DMS 273 treated with DMSO at 0.1 percent for 48 hours (cell line): ENCODE data around the gene ARHGAP15.
"Not testable (repeated sequence)": the region's sequence is repeated elsewhere in the genome, so short reads cannot be mapped to it uniquely, and the experiment has no call there.

ENCODE experiments used
- DNase-seq: peaks from one replicate; lab custom pipeline; 2025; lab: John Stamatoyannopoulos, UW

Gene ARHGAP15

GRCh38 chr2:143529118-143529720 is 400.0 kb downstream of the ARHGAP15 start:
- DNase-seq = no peak

GRCh38 chr2:143530758-143531157 is 401.5 kb downstream of the ARHGAP15 start:
- DNase-seq = no peak

GRCh38 chr2:143532061-143532460 is 402.8 kb downstream of the ARHGAP15 start:
- no peak for DNase-seq

- DNase-seq = no peak
Observed at GRCh38 chr2:143533846-143534245, 404.6 kb downstream of the ARHGAP15 start.

GRCh38 chr2:143535802-143536201 is 406.6 kb downstream of the ARHGAP15 start:
- DNase-seq = no peak

GRCh38 chr2:143541899-143542298 is 412.7 kb downstream of the ARHGAP15 start:
- not testable (repeated sequence) for DNase-seq

GRCh38 chr2:143545059-143545948 is 416.1 kb downstream of the ARHGAP15 start:
- no peak for DNase-seq

- no peak for DNase-seq
Observed at GRCh38 chr2:143545949-143546255, 416.7 kb downstream of the ARHGAP15 start.

- DNase-seq = no peak
Observed at GRCh38 chr2:143548032-143548431, 418.8 kb downstream of the ARHGAP15 start.

GRCh38 chr2:143550500-143550899 is 421.3 kb downstream of the ARHGAP15 start:
- no peak for DNase-seq

- no peak for DNase-seq
Observed at GRCh38 chr2:143551971-143552650, 422.9 kb downstream of the ARHGAP15 start.

GRCh38 chr2:143553261-143553660 is 424.0 kb downstream of the ARHGAP15 start:
- no peak for DNase-seq

- DNase-seq = no peak
Observed at GRCh38 chr2:143558665-143559064, 429.4 kb downstream of the ARHGAP15 start.

GRCh38 chr2:143559147-143559546 is 429.9 kb downstream of the ARHGAP15 start:
- no peak for DNase-seq

GRCh38 chr2:143560724-143561123 is 431.5 kb downstream of the ARHGAP15 start:
- DNase-seq = no peak

GRCh38 chr2:143564419-143564818 is 435.2 kb downstream of the ARHGAP15 start:
- DNase-seq = no peak

- no peak for DNase-seq
Observed at GRCh38 chr2:143571747-143572146, 442.5 kb downstream of the ARHGAP15 start.

- no peak for DNase-seq
Observed at GRCh38 chr2:143572421-143572820, 443.2 kb downstream of the ARHGAP15 start.

GRCh38 chr2:143574069-143574468 is 444.9 kb downstream of the ARHGAP15 start:
- DNase-seq = no peak

GRCh38 chr2:143575340-143575739 is 446.1 kb downstream of the ARHGAP15 start:
- no peak for DNase-seq

- DNase-seq = no peak
Observed at GRCh38 chr2:143577489-143577888, 448.3 kb downstream of the ARHGAP15 start.

- no peak for DNase-seq
Observed at GRCh38 chr2:143579456-143579855, 450.2 kb downstream of the ARHGAP15 start.

- DNase-seq = no peak
Observed at GRCh38 chr2:143581134-143581533, 451.9 kb downstream of the ARHGAP15 start.
